WTC11 (cell line): ENCODE measurements around the gene AGAP3. TPM values are rescaled to one million over a fixed set of nuclear protein-coding genes. Genes with fewer than 3 reads are reported as not detected.

ENCODE experiments used
- ATAC-seq: fragments of 200-7000 bp; cut with Tn5 transposase; 2 replicates; pipeline ENCODE4 v1.10.0; 2021; ENCODE audit warnings: mild to moderate bottlenecking, moderate library complexity
- CTCF ChIA-PET: fragments of 300-600 bp; sonication (Branson Sonifier 250); formaldehyde crosslinking; loops from one replicate; lab custom pipeline; 2021; ENCODE audit warnings: antibody characterized with exemption; lab: Charles Lee
- POLR2A ChIA-PET: fragments of 350-600 bp; sonication (Branson Sonifier 250); formaldehyde crosslinking; loops from one replicate; lab custom pipeline; 2021; ENCODE audit warnings: antibody characterized with exemption; lab: Charles Lee
- DNase-seq: peaks from one replicate; pipeline ENCODE4 v3.0.0; 2021; ENCODE audit warnings: low spot score
- H3K27ac Mint-ChIP-seq: 2 replicates; pipeline ENCODE4 v1.8.0; 2021; ENCODE audit warnings: mixed read lengths
- H3K27me3 Mint-ChIP-seq: 2 replicates; pipeline ENCODE4 v1.8.0; 2021; ENCODE audit warnings: low read depth, mild to moderate bottlenecking, moderate library complexity, mixed read lengths
- H3K36me3 Mint-ChIP-seq: 2 replicates; pipeline ENCODE4 v1.8.0; 2021; ENCODE audit warnings: mixed read lengths
- H3K4me1 Mint-ChIP-seq: 2 replicates; pipeline ENCODE4 v1.8.0; 2022; ENCODE audit warnings: mixed read lengths
- H3K4me3 Mint-ChIP-seq: 2 replicates; pipeline ENCODE4 v1.8.0; 2021; ENCODE audit warnings: mild to moderate bottlenecking, moderate library complexity, mixed read lengths
- H3K9me3 Mint-ChIP-seq: 2 replicates; pipeline ENCODE4 v1.8.0; 2021; ENCODE audit warnings: mixed read lengths
- AFF4 ChIP-seq: sonication (generic); formaldehyde crosslinking; IDR thresholded peaks from 2 replicates; pipeline ENCODE4 v1.8.1; 2023; ENCODE audit warnings: mild to moderate bottlenecking, missing genetic modification reagents, borderline replicate concordance
- EMX1 ChIP-seq: fragments of 250-450 bp; sonication (Bioruptor Pico); IDR thresholded peaks from 2 replicates; pipeline ENCODE4 v1.8.0; 2021; ENCODE audit warnings: mild to moderate bottlenecking
- ETV6 ChIP-seq: sonication (generic); formaldehyde crosslinking; IDR thresholded peaks from 2 replicates; pipeline ENCODE4 v1.8.1; 2022; ENCODE audit warnings: mild to moderate bottlenecking, missing genetic modification reagents
- FOXK1 ChIP-seq: sonication (generic); formaldehyde crosslinking; IDR thresholded peaks from 2 replicates; pipeline ENCODE4 v1.8.0; 2022; ENCODE audit warnings: mild to moderate bottlenecking, moderate library complexity, missing genetic modification reagents
- FOXP1 ChIP-seq: sonication (generic); formaldehyde crosslinking; IDR thresholded peaks from 2 replicates; pipeline ENCODE4 v1.8.0; 2022; ENCODE audit warnings: missing genetic modification reagents, mild to moderate bottlenecking, moderate library complexity, borderline replicate concordance
- GABPB1 ChIP-seq: sonication (generic); formaldehyde crosslinking; IDR thresholded peaks from 2 replicates; pipeline ENCODE4 v1.8.1; 2023; ENCODE audit warnings: mild to moderate bottlenecking, missing genetic modification reagents
- IRF2 ChIP-seq: sonication (generic); formaldehyde crosslinking; IDR thresholded peaks from 2 replicates; pipeline ENCODE4 v1.8.0; 2022; ENCODE audit warnings: low read depth, missing genetic modification reagents, borderline replicate concordance
- MXD4 ChIP-seq: fragments of 250-450 bp; sonication (Bioruptor Pico); IDR thresholded peaks from 2 replicates; pipeline ENCODE4 v1.8.0; 2021; ENCODE audit warnings: mild to moderate bottlenecking, moderate library complexity, borderline replicate concordance
- NFE2L1 ChIP-seq: sonication (generic); formaldehyde crosslinking; IDR thresholded peaks from 2 replicates; pipeline ENCODE4 v1.8.1; 2023; ENCODE audit warnings: missing genetic modification reagents
- NFYB ChIP-seq: sonication (generic); formaldehyde crosslinking; conservative IDR thresholded peaks from 2 replicates; pipeline ENCODE4 v1.8.0; 2022; ENCODE audit warnings: low read depth, missing genetic modification reagents
- NR2C2 ChIP-seq: sonication (generic); formaldehyde crosslinking; IDR thresholded peaks from 2 replicates; pipeline ENCODE4 v1.8.0; 2022; ENCODE audit warnings: mild to moderate bottlenecking, missing genetic modification reagents
- NR3C1 ChIP-seq: sonication (generic); formaldehyde crosslinking; conservative IDR thresholded peaks from 2 replicates; pipeline ENCODE4 v1.8.1; 2023; ENCODE audit warnings: low read depth, mild to moderate bottlenecking, missing genetic modification reagents
- SMAD4 ChIP-seq: sonication (generic); formaldehyde crosslinking; IDR thresholded peaks from 2 replicates; pipeline ENCODE4 v1.8.0; 2022; ENCODE audit warnings: mild to moderate bottlenecking, missing genetic modification reagents
- SOX15 ChIP-seq: fragments of 250-450 bp; sonication (Bioruptor Pico); IDR thresholded peaks from 2 replicates; pipeline ENCODE4 v1.9.0; 2021; ENCODE audit warnings: mild to moderate bottlenecking
- SP1 ChIP-seq: sonication (generic); formaldehyde crosslinking; conservative IDR thresholded peaks from 2 replicates; pipeline ENCODE4 v1.8.1; 2022; ENCODE audit warnings: missing genetic modification reagents
- TP53 ChIP-seq: sonication (generic); formaldehyde crosslinking; IDR thresholded peaks from 2 replicates; pipeline ENCODE4 v1.8.1; 2023; ENCODE audit warnings: mild to moderate bottlenecking, missing genetic modification reagents
- ZMAT4 ChIP-seq: fragments of 250-450 bp; sonication (Bioruptor Pico); IDR thresholded peaks from 2 replicates; pipeline ENCODE4 v1.9.0; 2021; ENCODE audit warnings: mild to moderate bottlenecking
- ZNF317 ChIP-seq: sonication (generic); formaldehyde crosslinking; IDR thresholded peaks from 2 replicates; pipeline ENCODE4 v1.8.1; 2023; ENCODE audit warnings: low read depth, mild to moderate bottlenecking, moderate library complexity, missing genetic modification reagents, borderline replicate concordance
- ZNF416 ChIP-seq: fragments of 250-450 bp; sonication (Bioruptor Pico); IDR thresholded peaks from 2 replicates; pipeline ENCODE4 v1.9.0; 2021; ENCODE audit warnings: mild to moderate bottlenecking, inconsistent platforms
- ZNF512 ChIP-seq: sonication (generic); formaldehyde crosslinking; IDR thresholded peaks from 2 replicates; pipeline ENCODE4 v1.8.1; 2022; ENCODE audit warnings: missing genetic modification reagents, borderline replicate concordance
- total RNA-seq: library from RNA; stranded (reverse); gene quantifications from 3 replicates; pipeline ENCODE4 v1.2.3, GENCODE V29; 2021
- TF ChIP-seq, protein P1 (sequence below): sonication (generic); formaldehyde crosslinking; IDR thresholded peaks from 2 replicates; pipeline ENCODE4 v1.8.0; 2022; ENCODE audit warnings: mild to moderate bottlenecking, missing genetic modification reagents
- TF ChIP-seq, protein P2 (sequence below): fragments of 250-450 bp; sonication (Bioruptor Pico); IDR thresholded peaks from 2 replicates; pipeline ENCODE4 v1.9.0; 2021; ENCODE audit warnings: mild to moderate bottlenecking
- TF ChIP-seq, protein P3 (sequence below): sonication (generic); formaldehyde crosslinking; IDR thresholded peaks from 2 replicates; pipeline ENCODE4 v1.8.0; 2022; ENCODE audit warnings: mild to moderate bottlenecking, missing genetic modification reagents

The AGAP3 gene
- total RNA-seq, 1 experiment from 2014 or later: 163 TPM

DNA sequence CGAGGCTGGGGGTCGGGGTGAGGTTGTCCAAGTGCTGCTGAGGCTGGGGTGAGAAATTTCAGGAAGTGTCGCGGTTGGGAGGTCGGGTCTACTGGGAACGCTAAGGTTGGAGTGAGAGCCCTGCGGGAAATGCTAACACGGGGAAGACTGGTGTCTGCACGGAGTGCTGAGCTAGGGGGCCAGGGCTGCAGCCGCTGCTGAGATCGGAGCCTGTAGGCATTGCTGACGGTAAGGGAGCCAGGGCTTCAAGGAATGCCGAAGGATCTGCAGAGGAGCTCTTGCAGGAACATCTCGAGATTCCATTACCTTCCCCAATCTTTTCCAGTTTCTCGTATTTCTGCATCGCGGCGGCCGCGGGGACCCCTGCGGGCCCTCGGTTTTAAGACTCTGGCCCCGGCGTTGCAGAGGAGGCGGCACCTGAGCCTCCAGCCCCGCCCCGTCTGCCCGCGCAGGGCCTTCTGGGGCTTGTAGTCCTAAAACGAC lies 28.7 kb upstream of the AGAP3 start, which contains the start of gene CDK5 (continued):
- no peak for TF ChIP-seq ZNF317 (CRISPR knock-in tag)
- TF ChIP-seq SMAD4 (CRISPR knock-in tag): no peak
- no peak for TF ChIP-seq NR2C2 (CRISPR knock-in tag)
- TF ChIP-seq, all 79 proteins: peak for 0

DNA sequence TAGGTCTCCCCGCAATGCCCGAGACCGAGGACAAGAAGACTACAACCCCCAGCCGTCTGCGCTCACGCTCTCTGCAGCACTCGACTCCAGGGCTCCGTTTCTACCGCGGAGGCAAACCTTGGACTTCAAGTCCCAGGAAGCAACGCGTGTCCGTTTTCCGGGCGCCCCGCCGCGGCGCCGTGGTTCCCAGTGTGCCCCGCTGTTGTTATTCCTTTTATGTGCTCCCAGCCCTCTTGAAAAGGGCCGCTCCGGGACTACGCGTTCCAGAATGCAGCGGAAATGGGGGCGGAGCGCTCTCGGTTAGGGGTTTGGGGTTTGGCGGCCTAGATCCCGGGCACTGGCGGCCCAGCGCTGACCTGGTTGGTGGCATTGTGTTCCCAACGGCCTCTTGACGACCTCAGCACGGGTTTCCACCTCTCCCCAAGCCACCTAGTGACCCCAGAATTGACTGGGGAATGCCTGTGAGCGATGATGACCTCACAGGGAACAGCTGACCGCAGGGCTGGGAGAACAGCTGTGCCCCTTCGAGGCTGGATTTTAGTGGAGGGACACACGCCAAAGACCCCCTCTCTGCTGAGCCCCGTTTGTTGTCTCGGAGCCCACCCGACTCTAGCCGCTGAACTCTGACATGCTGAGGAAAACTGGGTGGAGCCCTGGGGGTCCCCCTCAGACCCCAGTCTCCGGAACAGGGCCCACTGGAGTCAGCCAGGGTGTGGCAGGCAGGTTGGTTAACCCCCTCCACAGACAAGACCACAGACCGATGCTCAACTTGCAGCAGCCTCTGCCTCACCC lies 28.1 kb upstream of the AGAP3 start:
- ATAC-seq (peak; percentile 79), DNase-seq (peak; percentile 98)
- peak overlapping the region; percentile 93 for H3K27ac Mint-ChIP-seq
- no peaks in the 10 kb centered on the region for H3K9me3 Mint-ChIP-seq
- no peaks in the 10 kb centered on the region; the same call in 1 of the 2 replicates for H3K36me3 Mint-ChIP-seq
- POLR2A ChIA-PET: interaction anchor here (1.1 kb wide), 1 partner anchor 22 kb away, joined by 3 read pairs; the partner anchor contains the start of gene FASTK
- peaks cover 7% of the 10 kb centered on the region for H3K27me3 Mint-ChIP-seq
- H3K4me3 Mint-ChIP-seq: peak overlapping the region; percentile 98
- peaks cover 38% of the 10 kb centered on the region for H3K4me1 Mint-ChIP-seq
- CTCF ChIA-PET: interaction anchor here (0.6 to 3.5 kb wide), 13 partner anchors 10 to 96 kb away, joined by 3 to 22 read pairs (median 6); partner anchors contain the start of gene ABCB8
- TF ChIP-seq TP53 (no peak), EMX1 (CRISPR knock-in tag) (no peak), ZNF416 (CRISPR knock-in tag) (no peak), GABPB1 (peak; percentile 72), ETV6 (CRISPR knock-in tag) (peak; percentile 70; the same call in 1 of the 2 replicates), ZMAT4 (CRISPR knock-in tag) (no peak), AFF4 (CRISPR knock-in tag) (no peak), IRF2 (CRISPR knock-in tag) (no peak), NR2C2 (CRISPR knock-in tag) (no peak), NR3C1 (CRISPR knock-in tag) (no peak), SP1 (peak; percentile 93), SOX15 (CRISPR knock-in tag) (no peak), FOXP1 (CRISPR knock-in tag) (no peak), NFYB (no peak), MXD4 (CRISPR knock-in tag) (no peak), FOXK1 (CRISPR knock-in tag) (peak; percentile 92), ZNF512 (CRISPR knock-in tag) (no peak), NFE2L1 (CRISPR knock-in tag) (no peak)
- TF ChIP-seq, protein P1, sequence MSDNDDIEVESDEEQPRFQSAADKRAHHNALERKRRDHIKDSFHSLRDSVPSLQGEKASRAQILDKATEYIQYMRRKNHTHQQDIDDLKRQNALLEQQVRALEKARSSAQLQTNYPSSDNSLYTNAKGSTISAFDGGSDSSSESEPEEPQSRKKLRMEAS (CRISPR knock-in tag): peak; percentile 55
- TF ChIP-seq, protein P2, sequence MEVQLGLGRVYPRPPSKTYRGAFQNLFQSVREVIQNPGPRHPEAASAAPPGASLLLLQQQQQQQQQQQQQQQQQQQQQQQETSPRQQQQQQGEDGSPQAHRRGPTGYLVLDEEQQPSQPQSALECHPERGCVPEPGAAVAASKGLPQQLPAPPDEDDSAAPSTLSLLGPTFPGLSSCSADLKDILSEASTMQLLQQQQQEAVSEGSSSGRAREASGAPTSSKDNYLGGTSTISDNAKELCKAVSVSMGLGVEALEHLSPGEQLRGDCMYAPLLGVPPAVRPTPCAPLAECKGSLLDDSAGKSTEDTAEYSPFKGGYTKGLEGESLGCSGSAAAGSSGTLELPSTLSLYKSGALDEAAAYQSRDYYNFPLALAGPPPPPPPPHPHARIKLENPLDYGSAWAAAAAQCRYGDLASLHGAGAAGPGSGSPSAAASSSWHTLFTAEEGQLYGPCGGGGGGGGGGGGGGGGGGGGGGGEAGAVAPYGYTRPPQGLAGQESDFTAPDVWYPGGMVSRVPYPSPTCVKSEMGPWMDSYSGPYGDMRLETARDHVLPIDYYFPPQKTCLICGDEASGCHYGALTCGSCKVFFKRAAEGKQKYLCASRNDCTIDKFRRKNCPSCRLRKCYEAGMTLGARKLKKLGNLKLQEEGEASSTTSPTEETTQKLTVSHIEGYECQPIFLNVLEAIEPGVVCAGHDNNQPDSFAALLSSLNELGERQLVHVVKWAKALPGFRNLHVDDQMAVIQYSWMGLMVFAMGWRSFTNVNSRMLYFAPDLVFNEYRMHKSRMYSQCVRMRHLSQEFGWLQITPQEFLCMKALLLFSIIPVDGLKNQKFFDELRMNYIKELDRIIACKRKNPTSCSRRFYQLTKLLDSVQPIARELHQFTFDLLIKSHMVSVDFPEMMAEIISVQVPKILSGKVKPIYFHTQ (CRISPR knock-in tag): no peak
- TF ChIP-seq, protein P3, sequence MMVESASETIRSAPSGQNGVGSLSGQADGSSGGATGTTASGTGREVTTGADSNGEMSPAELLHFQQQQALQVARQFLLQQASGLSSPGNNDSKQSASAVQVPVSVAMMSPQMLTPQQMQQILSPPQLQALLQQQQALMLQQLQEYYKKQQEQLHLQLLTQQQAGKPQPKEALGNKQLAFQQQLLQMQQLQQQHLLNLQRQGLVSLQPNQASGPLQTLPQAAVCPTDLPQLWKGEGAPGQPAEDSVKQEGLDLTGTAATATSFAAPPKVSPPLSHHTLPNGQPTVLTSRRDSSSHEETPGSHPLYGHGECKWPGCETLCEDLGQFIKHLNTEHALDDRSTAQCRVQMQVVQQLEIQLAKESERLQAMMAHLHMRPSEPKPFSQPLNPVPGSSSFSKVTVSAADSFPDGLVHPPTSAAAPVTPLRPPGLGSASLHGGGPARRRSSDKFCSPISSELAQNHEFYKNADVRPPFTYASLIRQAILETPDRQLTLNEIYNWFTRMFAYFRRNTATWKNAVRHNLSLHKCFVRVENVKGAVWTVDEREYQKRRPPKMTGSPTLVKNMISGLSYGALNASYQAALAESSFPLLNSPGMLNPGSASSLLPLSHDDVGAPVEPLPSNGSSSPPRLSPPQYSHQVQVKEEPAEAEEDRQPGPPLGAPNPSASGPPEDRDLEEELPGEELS (CRISPR knock-in tag): no peak
